Gastroesophageal sphincter (tissue), 4 donors: ENCODE results near the gene ALDH6A1. TPM values are rescaled to one million over a fixed set of nuclear protein-coding genes. Genes with fewer than 3 reads are reported as not detected.

ENCODE experiments used
- ATAC-seq: fragments of 150-250 bp; one replicate; pipeline ENCODE4 v1.9.1; 2016; ENCODE audit warnings: mild to moderate bottlenecking, moderate library complexity
- H3K27ac ChIP-seq, 4 donors: fragments of 200-600 bp; sonication (generic) in 3 of 4; 1 replicate in 3 of 4; 2 replicates in 1 of 4; pipeline ENCODE4 v1.5.1; 2016 to 2019
- H3K27me3 ChIP-seq: fragments of 200-600 bp; sonication (generic); one replicate; pipeline ENCODE4 v1.5.1; 2019
- H3K36me3 ChIP-seq, 2 donors: fragments of 200-600 bp; sonication (generic); one replicate each; pipeline ENCODE4 v1.5.1; 2019; ENCODE audit warnings: control low read depth in 1 of 2
- H3K4me1 ChIP-seq, 3 donors: fragments of 200-600 bp; sonication (generic); 1 replicate in 2 of 3; 2 replicates in 1 of 3; pipeline ENCODE4 v1.5.1; 2016 to 2019; ENCODE audit warnings: control low read depth in 2 of 3
- H3K4me3 ChIP-seq, 2 donors: fragments of 200-600 bp; sonication (generic); one replicate each; pipeline ENCODE4 v1.5.1; 2019; ENCODE audit warnings: mild to moderate bottlenecking in 1 of 2, moderate library complexity in 1 of 2
- H3K9me3 ChIP-seq, 3 donors: fragments of 200-600 bp; sonication (generic); one replicate each; pipeline ENCODE4 v1.5.1; 2017 to 2019; ENCODE audit warnings: control low read depth in 2 of 3
- CTCF ChIP-seq, 4 experiments: fragments of 200-600 bp in 2 of 4; fragments of 450-650 bp in 2 of 4; sonication (generic) in 1 of 4; IDR thresholded peaks; one replicate each; pipeline ENCODE4 v1.5.1; 2017 to 2019; ENCODE audit warnings: antibody characterized with exemption in 4 of 4, mild to moderate bottlenecking in 2 of 4, moderate library complexity in 2 of 4
- EP300 ChIP-seq: sonication (generic); formaldehyde crosslinking; IDR thresholded peaks from one replicate; pipeline ENCODE4 v1.6.1; 2017; ENCODE audit warnings: antibody characterized with exemption, mild to moderate bottlenecking
- POLR2A ChIP-seq, 2 donors: fragments of 450-650 bp; IDR thresholded peaks; one replicate each; pipeline ENCODE4 v1.6.1; 2017; ENCODE audit warnings: antibody characterized with exemption in 2 of 2, mild to moderate bottlenecking in 2 of 2, moderate library complexity in 1 of 2
- POLR2AphosphoS5 ChIP-seq: sonication (generic); formaldehyde crosslinking; IDR thresholded peaks from one replicate; pipeline ENCODE4 v1.6.1; 2017; ENCODE audit warnings: antibody characterized with exemption
- WGBS, 2 donors: methylation state at CpG; one replicate each; pipeline ENCODE4 v1.1.5; 2018; ENCODE audit warnings: low coverage in 1 of 2; 5-methylcytosine and 5-hydroxymethylcytosine counted together
- total RNA-seq, 4 donors: library from RNA; depleted of rRNA; stranded (reverse); fragments of >200 nt; gene quantifications; one replicate each; pipeline ENCODE4 v1.1.0, GENCODE V29; 2016

ALDH6A1 gene
- total RNA-seq, 4 donors from 2014 or later, result 47.9 to 70.5 (median 61.3) TPM

GRCh38 chr14:74085047-74085637 lies 889 bp upstream of the ALDH6A1 start:
- Histone ChIP-seq H3K27me3 (no peaks in the 10 kb centered on the region), H3K4me3 (peak overlapping the region; percentile 81 to 85), H3K36me3 (no peaks in the 10 kb centered on the region), H3K27ac (peak overlapping the region; percentile 76 to 93 (median 86)), H3K9me3 (no peaks in the 10 kb centered on the region), H3K4me1 (peaks cover 0 to 44% (median 7%) of the 10 kb centered on the region in 3 donors)
- no peak for ATAC-seq
- WGBS, 2 donors, result 0 to 1% methylated on average over 13 to 16 of the region's 26 CpGs
- TF ChIP-seq POLR2A (IDR thresholded peaks at IDR 0.05) (peak in 1 of 2 donors; percentile 30), POLR2AphosphoS5 (no peak), CTCF (IDR thresholded peaks at IDR 0.05) (no peak), EP300 (no peak)

- Histone ChIP-seq H3K36me3 (no peaks in the 10 kb centered on the region), H3K27ac (peak overlapping the region; percentile 79 to 95 (median 90)), H3K27me3 (no peaks in the 10 kb centered on the region), H3K4me1 (peaks cover 0 to 44% (median 7%) of the 10 kb centered on the region in 3 donors), H3K4me3 (peak overlapping the region; percentile 81 to 91), H3K9me3 (no peaks in the 10 kb centered on the region)
- 1% methylated on average over 10 to 12 of the region's 15 CpGs for WGBS, 2 donors
- ATAC-seq, result peak; percentile 19
- no peak for TF ChIP-seq CTCF (IDR thresholded peaks at IDR 0.05)
- no peak for TF ChIP-seq POLR2AphosphoS5
- no peak for TF ChIP-seq POLR2A (IDR thresholded peaks at IDR 0.05)
These were observed 423 bp downstream of the ALDH6A1 start for GRCh38 chr14:74083784-74084276.

- Histone ChIP-seq H3K27me3 (no peaks in the 10 kb centered on the region), H3K4me3 (peak overlapping the region; percentile 81 to 91), H3K4me1 (peaks cover 0 to 44% (median 7%) of the 10 kb centered on the region in 3 donors), H3K36me3 (no peaks in the 10 kb centered on the region), H3K27ac (peak overlapping the region; percentile 79 to 95 (median 90)), H3K9me3 (no peaks in the 10 kb centered on the region)
- no peak for ATAC-seq
- WGBS, 2 donors, result 85 to 92% methylated on average over 3 of the region's 3 CpGs
- TF ChIP-seq POLR2AphosphoS5 (no peak), POLR2A (IDR thresholded peaks at IDR 0.05) (no peak), EP300 (no peak), CTCF (IDR thresholded peaks at IDR 0.05) (no peak)
These were observed 1.1 kb downstream of the ALDH6A1 start for GRCh38 chr14:74083161-74083560.

GRCh38 chr14:74081491-74081890 lies 2.8 kb downstream of the ALDH6A1 start:
- peaks cover 0 to 9% of the 10 kb centered on the region in 2 donors for H3K36me3 ChIP-seq
- TF ChIP-seq POLR2AphosphoS5 (no peak), EP300 (no peak), CTCF (IDR thresholded peaks at IDR 0.05) (no peak), POLR2A (IDR thresholded peaks at IDR 0.05) (no peak)
- H3K4me3 ChIP-seq, result no peak overlapping the region
- 85 to 86% methylated on average over 1 to 2 of the region's 3 CpGs for WGBS, 2 donors
- peaks cover 0 to 39% (median 7%) of the 10 kb centered on the region in 3 donors for H3K4me1 ChIP-seq
- no peak overlapping the region for H3K27ac ChIP-seq
- no peaks in the 10 kb centered on the region for H3K9me3 ChIP-seq
- ATAC-seq, result no peak
- H3K27me3 ChIP-seq, result no peaks in the 10 kb centered on the region
